K562 (cell line): Measurements from ENCODE around the gene MEIOB. TPM values are rescaled to one million over a fixed set of nuclear protein-coding genes. Genes with fewer than 3 reads are reported as not detected.

Source experiments
- ARID3A ChIP-seq: IDR thresholded peaks from 2 replicates; pipeline ENCODE4 v1.6.1; 2012; ENCODE audit warnings: low read depth, low read length, improper control_type of control experiment, borderline replicate concordance
- ARID4B ChIP-seq: sonication (generic); formaldehyde crosslinking; IDR thresholded peaks from 2 replicates; pipeline ENCODE4 v1.8.0; 2022; ENCODE audit warnings: mild to moderate bottlenecking, missing genetic modification reagents
- IRF9 ChIP-seq: fragments of 450-650 bp; IDR thresholded peaks from 2 replicates; pipeline ENCODE4 v1.6.1; 2016; ENCODE audit warnings: missing biosample characterization, missing genetic modification characterization
- MEIS2 ChIP-seq: fragments of 450-650 bp; IDR thresholded peaks from 2 replicates; pipeline ENCODE4 v1.6.1; 2014; ENCODE audit warnings: mild to moderate bottlenecking; ENCODE audit not compliant: partially characterized antibody
- MXD1 ChIP-seq: fragments of 250-450 bp; sonication (Bioruptor Pico); IDR thresholded peaks from 2 replicates; pipeline ENCODE4 v1.8.0; 2021; ENCODE audit warnings: borderline replicate concordance, mild to moderate bottlenecking, moderate library complexity; ENCODE audit not compliant: poor library complexity, severe bottlenecking
- NFE2 ChIP-seq: IDR thresholded peaks from 2 replicates; pipeline ENCODE4 v1.6.1; 2014; ENCODE audit warnings: antibody characterized with exemption, low read depth
- PRMT5 ChIP-seq: sonication (generic); formaldehyde crosslinking; IDR thresholded peaks from 2 replicates; pipeline ENCODE4 v1.5.0; 2020; ENCODE audit warnings: missing genetic modification reagents
- SAFB ChIP-seq: fragments of 200-400 bp; formaldehyde crosslinking; IDR thresholded peaks from 2 replicates; pipeline ENCODE4 v1.6.1; 2017; ENCODE audit warnings: low read depth, low read length, borderline replicate concordance
- SMAD2 ChIP-seq: fragments of 150-350 bp; IDR thresholded peaks from 2 replicates; pipeline ENCODE4 v1.6.1; 2014; ENCODE audit warnings: low read depth, mild to moderate bottlenecking, low read length
- TGIF2 ChIP-seq: sonication (generic); formaldehyde crosslinking; IDR thresholded peaks from 2 replicates; pipeline ENCODE4 v1.8.1; 2022; ENCODE audit warnings: mild to moderate bottlenecking, missing genetic modification reagents, moderate library complexity
- ZBTB2 ChIP-seq: fragments of 450-650 bp; IDR thresholded peaks from 2 replicates; pipeline ENCODE4 v1.6.1; 2016; ENCODE audit warnings: antibody characterized with exemption
- ZBTB49 ChIP-seq: sonication (generic); formaldehyde crosslinking; IDR thresholded peaks from 2 replicates; pipeline ENCODE4 v1.8.0; 2022; ENCODE audit warnings: missing genetic modification reagents, mild to moderate bottlenecking, borderline replicate concordance
- ZFP91 ChIP-seq: sonication (generic); formaldehyde crosslinking; IDR thresholded peaks from 2 replicates; pipeline ENCODE4 v1.8.0; 2022; ENCODE audit warnings: mild to moderate bottlenecking, missing genetic modification reagents
- ZNF143 ChIP-seq: sonication (generic); formaldehyde crosslinking; IDR thresholded peaks from 2 replicates; pipeline ENCODE4 v1.9.0; 2022; ENCODE audit warnings: mild to moderate bottlenecking, missing genetic modification reagents
- polyA plus RNA-seq, 8 experiments: library from polyadenylated mRNA; depleted of rRNA in 4 of 8; stranded (reverse) in 5 of 8; unstranded in 3 of 8; fragments of >200 nt; fragmentation: Nextera tagmentation in 2 of 8; fragmentation: Illumina TruSeq in 1 of 8; extraction: Ambion mirVana in 2 of 8; extraction: Trizol in 1 of 8; gene quantifications; 2 replicates each; pipeline versions ENCODE4 v1.2.1 to v1.2.3, GENCODE V29; 2011 to 2014; ENCODE audit warnings: inconsistent platforms in 1 of 8, missing spikeins in 1 of 8
- total RNA-seq, 7 experiments: library from RNA; depleted of rRNA in 6 of 7; stranded (reverse); fragments of >200 nt in 6 of 7; fragmentation: Illumina TruSeq in 2 of 7; extraction: Trizol in 2 of 7; gene quantifications; 2 replicates each; pipeline versions ENCODE4 v1.2.1 to v1.2.3, GENCODE V29; 2011 to 2021; ENCODE audit warnings: low replicate concordance in 1 of 7

Gene MEIOB
- total and polyA plus RNA-seq, 9 of the 15 experiments (the other 6 are each of a cell fraction or from before 2014, with no cell fraction given) = 25.4 to 203 (median 97.6) TPM

- TF ChIP-seq ZBTB2 (peak; percentile 60; the same call in 1 of the 2 replicates), ARID3A (no peak), NFE2 (no peak), MXD1 (CRISPR knock-in tag) (no peak), IRF9 (tag) (no peak), ZNF143 (CRISPR knock-in tag) (no peak), ZBTB49 (CRISPR knock-in tag) (no peak), MEIS2 (peak; percentile 30), TGIF2 (CRISPR knock-in tag) (no peak), SAFB (peak; percentile 34; the same call in 1 of the 2 replicates), ARID4B (CRISPR knock-in tag) (peak; percentile 25; the same call in 1 of the 2 replicates), SMAD2 (no peak), PRMT5 (no peak), ZFP91 (CRISPR knock-in tag) (no peak)
Observed at GRCh38 chr16:1812732-1813163, 59.2 kb downstream of the MEIOB start (continued).
